Activated CD4-positive, alpha-beta T cell treated with anti-CD3 and anti-CD28 coated beads, Interleukin-2, amount 50 U/mL, for 4 hours (primary cell): ENCODE measurements around the gene C1QL1.
A peak's percentile ranks its signal among the peaks of the same experiment; 100 is the strongest.

Experiments
- DNase-seq, 2 experiments: peaks; one replicate each; pipeline ENCODE4 v3.0.0-alpha.2; 2020

The C1QL1 gene

DNA sequence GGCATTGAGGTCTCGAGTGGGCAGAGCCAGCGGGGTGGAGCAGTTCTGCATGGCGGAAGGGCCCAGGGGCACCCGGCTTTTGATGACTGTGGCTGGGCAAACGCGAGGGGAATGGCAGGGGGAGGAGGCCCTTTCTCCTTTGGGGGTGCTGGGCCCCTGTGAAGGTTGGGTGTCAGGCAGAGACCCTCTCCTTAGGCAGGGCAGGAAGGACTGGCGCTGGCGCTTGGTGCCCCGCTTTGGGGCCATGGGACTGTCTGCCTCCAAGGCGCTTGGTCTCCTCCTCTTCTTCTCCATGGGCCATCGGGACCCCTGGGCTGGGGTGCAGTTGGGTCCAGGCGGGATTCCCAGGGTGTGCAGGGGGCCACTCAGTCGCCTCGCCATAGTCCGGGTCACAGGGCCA is 40.0 kb downstream of the C1QL1 start:
- DNase-seq = no peak

DNA sequence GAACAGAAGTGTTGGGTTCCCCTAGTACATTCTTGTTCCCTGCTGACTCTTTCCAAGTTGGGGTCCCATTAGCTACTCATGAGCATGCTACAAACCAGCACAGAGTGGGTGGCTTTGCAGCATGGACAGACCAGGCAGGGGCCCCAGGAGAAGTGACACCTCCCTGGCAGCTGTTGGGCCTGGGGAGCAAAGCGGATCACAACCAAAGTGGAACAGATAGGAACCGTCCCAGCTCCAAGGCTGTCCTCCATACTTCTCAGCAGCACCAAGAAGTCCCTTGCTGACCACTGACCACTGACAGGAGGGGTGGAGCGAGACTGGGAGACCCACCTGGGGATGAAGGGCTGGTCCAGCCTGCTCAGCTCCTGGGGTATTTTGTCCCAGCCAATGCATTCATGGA is 40.4 kb downstream of the C1QL1 start:
- DNase-seq = no peak

DNA sequence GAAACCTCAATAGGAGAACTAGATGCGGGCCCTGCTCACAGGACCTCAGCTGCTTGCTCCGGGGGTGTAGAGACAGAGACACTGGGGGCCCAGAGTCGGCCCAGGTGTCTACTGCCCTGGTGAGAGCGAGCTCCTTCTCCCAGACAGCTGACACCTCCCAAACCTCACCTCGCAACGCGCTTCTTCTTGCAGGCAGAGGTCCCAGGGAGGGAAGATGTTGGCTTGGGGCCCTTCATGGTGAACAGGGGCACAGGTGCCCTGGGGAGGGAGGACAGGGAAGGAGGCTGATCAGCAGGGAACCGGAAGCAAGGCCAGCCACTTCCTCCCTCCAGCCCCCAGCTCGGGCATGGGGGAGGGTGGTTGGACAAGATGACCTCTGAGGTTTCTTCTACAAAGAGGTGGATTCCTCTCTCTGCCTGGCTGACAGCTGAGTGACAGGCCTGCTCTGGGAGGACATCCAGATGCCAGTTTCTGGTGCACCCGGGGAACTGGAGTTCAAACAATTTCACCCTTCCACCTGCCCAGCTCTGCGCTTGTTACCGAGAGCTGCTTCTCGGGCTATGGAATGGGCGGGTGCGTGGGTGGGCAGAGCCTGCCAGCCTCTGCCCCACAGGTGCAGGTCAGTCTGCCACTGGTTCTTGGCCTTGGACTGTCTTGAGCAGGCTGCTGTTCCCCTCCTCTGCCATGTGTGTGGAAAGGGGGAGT is 41.1 kb downstream of the C1QL1 start:
- DNase-seq = no peak

DNA sequence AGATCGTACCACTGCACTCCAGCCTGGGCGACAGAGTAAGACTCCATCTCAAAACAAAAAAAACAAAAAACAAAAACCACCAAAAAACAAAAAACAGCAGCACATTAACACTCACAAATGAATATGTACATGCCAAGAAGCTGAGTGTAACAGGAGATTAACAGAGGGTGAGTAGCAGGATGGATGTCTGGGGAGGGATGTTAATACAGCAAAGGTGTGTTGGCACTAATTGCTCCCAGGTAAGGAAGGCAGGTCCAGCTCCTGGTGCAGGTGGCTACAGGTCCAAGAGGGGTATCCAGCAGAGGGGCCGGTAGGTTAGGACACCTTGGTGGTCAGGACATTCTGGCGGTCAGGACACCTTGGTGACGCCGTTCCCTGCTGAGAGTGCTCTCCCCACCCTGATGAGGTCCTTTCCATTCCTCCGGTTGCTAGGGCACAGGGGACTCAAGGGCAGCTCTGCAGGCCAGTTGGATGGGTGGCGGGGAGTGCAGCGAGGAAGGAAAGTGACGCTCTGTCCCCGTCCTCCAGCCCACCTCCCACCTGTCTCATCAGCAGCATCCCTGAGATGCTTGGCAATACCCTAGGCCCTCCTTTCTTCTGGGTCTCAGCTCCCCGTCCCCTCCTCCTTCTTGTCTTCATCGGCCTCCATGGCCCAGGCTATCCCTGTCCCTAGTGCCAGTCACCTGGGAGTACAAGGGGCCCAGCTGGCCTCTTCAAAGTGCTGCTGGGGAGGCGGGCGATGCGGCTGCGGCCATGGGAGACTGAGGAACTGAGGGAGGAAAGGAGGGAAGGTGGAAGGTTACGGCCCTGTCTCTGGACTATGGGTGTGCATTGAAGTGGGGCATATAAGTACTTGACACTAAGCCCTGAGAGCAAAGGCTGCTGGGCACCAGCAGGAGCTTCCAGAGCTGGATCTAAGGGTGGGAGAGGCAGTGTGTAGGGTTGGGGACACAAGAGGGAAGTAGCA is 42.1 kb downstream of the C1QL1 start:
- no peak for DNase-seq

DNA sequence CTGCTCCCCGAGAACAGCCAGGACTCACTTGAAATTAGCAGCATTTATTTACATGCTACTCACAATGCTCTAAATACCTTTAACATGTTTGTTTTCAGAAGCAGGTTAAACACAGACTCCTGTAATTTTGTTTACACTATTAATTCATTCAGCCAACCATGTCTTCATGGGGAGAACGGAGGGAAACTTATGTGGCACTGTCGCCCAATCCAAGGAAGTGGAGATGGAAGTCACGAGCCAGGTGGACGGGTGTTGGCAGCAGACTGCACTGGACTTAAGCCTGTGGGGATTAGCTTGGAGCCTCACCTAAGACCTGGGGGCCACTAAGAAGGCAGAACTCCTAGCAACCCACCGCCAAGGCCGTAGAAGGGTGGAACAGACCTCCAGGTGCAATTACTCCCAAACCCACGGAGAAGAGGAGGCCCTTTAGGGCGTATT is 44.0 kb downstream of the C1QL1 start:
- no peak for DNase-seq

DNA sequence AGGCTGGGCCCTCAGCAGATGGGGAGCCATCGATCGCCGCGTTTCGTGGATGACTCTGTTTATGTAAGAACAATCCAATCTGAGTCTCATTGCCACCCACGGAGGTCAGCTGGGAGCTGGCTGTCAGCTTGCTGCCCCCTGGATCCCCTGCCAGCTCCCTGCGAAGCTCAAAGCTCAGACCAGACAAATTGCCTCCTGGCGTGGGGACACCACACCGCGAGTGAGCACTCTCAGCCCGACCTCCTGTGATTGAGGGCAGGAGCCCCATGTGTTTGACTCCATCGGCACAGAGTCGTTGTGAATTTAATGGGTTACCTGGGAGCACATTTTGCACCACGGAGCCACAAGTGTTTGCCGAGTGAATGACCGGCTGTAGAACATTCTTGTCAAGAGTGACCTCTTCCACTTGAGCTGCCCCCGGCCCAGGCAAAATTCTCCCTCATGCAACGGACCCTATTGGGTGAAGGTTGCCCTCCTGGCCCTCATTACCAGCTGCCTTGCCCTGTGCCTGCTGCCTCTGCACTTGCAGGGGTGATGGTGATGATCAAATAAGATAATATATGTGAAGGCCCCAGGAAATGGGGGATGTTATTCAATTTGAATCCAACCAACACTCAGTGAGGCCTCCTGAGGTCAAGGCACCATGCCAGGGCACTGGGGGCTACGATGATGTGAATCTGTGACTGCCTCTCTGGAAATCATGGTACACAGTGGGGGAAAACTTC is 45.2 kb downstream of the C1QL1 start:
- no peak for DNase-seq

DNA sequence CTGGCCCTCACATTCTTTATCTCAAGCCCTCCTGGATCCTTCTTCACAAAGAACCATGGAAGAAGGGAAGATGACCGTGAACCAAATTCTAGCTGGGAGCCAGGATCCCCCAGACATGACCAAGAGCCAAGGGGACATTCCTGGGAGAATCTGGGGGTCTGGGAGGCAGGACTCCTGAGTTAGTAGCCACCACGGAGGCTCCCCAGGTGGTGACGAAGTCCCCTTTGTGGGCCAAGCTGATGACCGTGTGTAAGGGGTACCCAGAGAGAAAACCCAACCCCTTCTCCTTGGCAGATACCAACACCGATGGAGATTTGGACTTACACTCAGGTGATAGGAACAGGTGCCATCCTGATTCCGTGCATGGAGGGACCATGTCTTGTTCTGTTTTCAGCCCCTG is 46.0 kb downstream of the C1QL1 start:
- no peak for DNase-seq

DNA sequence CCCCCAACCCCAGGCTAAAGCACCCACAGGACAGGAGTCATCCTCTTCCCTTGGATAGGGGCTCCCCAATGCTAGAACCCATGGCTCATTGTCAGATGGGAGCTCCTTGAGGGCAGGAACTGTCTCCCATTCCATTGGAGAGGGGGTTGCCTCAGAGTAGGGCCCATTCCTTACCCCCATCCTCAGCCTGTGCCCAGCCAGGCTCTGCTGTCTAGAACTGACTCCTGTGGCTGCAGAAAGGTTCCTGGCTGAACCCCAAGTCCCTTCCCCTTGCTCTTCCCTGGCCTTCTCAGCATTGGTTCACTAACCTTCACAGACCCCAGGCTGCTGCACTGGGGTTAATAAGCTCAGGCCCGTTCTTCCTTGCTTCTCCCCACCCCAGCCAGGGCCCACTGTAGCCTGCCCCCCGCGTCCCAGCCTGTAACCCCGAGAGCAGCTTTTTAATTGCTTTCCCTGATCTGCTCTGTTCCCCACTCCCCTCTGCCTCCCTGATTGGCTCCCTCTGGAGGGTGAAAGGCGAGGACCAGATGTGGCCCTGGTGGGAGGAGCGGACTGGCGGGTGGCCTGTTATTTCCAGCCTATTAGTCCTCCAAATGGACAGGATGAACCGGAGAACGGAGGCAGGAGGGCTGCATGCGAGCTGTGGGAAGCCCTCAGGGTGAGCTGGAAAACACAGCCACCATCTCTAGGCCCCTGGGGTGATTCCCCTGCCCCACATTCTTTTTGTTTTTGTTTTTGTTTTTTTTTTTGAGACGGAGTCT is 46.8 kb downstream of the C1QL1 start:
- no peak for DNase-seq

DNA sequence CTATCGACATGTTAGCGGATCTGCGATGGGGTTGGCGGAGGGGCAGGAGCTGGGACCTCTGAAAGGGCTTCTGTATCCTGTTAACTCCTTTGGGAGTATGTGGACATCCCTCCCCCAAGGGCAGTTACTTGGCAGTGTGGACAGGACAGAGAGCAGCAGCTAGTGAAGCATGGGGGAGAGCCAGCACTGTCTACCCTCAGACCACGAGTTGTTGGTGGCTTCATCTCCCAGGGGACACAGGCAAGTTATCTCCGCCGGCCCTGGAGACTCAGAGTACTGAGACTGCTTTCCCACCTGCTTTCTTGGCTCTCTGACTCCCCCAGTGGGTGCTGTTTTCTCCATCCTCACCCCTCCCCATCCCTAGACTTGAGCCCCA is 47.5 kb downstream of the C1QL1 start:
- no peak for DNase-seq

DNA sequence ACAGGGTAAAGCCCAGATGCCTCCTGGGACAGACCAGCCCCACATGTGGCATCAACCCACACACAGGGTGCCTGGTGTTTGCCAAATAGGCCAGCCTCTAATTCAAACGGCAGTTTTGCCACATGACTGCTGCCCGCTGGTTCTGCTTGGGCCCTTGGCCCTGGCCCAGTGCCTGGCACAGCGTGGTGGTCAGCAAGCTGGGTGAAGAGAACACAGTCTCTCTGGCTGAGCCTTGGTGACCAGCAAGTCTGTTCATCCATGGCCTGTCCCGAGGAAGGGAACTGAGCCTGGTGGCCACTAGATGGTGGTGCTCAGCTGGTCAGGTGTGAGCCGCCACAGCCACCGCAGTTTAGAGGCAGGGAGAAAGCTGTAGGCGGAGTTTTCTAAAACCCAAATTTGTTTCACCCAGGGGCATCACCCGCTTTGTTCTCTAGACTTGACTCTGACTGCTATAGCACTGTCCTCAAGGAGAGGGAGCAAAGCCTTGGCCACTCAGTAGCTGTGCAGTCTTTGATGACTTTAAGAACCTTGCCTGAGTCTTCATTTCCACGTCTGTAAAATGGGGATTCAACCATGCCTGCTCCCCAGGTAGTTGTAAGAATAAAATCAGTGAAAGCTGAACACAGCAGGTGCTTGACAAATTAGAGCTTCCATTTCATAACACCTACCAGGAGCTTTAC is 48.1 kb downstream of the C1QL1 start:
- DNase-seq = peak; percentile 48 to 51

DNA sequence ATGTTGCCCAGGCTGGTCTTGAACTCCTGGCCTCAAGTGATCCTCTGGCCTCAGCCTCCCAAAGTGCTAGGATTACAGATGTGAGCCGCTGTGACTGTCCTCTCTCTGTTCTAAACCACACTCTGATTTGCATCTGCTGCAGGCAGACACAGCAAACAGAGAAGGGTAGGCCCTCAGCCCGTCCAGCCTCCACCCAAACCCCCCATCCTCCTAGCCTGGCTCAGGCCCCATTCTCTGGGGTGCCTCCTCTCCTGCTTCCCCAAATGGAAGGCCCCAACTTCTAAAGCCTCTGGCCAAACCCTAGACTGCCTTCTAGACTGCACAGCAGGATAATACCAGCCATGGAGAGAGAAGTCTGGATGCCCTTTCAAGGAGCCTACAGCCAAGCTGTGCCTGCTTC is 48.7 kb downstream of the C1QL1 start:
- DNase-seq = no peak

DNA sequence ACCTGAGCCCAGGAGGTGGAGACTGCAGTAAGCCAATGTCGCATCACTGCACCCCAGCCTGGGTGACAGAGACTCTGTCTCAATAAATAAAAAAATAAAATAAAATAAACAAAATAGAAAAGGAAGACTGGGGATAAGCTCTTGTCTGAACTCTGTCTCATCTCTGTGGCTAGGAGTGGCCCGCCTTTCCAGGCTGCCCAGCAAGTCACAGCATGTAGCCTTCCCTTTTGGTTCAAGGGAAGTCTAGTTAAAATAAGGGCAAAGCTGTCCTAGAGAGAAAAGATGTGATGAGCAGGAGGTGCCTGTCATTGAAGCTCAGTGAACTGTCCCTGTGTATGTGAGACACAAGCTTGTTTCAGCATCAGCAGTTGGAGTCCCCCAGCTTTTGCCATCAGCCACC is 50.1 kb downstream of the C1QL1 start:
- no peak for DNase-seq

DNA sequence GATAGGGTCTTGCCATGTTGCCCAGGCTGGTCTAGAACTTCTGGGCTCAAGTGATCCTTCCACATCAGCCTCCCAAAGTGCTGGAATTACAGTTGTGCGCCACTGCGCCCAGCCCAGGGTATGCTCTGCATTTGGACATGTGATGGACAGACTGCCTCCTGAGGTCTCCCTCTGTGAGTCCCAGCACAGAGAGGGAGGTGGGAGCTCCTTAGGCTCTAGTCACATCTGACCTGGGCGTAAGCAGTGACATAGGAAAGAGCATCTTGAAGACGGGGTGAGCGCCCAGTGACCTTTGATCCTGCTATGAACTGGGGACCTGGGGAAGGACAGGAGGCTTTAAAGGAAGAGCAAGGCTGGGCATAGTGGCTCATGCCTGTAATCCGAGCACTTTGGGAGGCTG is 50.6 kb downstream of the C1QL1 start:
- DNase-seq = no peak

DNA sequence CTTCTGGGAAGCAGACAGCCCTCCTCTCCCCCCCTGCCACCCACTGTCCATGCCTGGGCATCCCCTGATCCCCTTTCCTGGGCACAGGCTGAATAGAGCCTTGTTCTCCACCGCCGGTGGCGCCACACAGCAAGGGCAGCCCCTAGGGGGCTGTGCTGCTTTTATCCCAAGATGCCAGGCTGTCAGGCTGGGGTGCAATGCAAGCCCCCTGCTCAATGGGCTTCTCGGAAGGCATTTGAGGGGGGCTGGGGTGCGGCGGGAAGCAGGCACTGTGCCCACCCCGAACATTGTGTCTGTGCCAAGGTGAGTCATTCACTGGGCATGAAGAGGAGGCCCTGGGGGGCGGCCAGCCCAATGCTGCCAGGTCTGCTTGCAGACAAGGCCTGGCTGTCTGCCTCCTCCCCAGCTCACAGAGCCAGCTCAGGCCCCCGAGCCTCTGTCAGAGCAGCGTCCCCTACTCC is 51.3 kb downstream of the C1QL1 start:
- DNase-seq = no peak

DNA sequence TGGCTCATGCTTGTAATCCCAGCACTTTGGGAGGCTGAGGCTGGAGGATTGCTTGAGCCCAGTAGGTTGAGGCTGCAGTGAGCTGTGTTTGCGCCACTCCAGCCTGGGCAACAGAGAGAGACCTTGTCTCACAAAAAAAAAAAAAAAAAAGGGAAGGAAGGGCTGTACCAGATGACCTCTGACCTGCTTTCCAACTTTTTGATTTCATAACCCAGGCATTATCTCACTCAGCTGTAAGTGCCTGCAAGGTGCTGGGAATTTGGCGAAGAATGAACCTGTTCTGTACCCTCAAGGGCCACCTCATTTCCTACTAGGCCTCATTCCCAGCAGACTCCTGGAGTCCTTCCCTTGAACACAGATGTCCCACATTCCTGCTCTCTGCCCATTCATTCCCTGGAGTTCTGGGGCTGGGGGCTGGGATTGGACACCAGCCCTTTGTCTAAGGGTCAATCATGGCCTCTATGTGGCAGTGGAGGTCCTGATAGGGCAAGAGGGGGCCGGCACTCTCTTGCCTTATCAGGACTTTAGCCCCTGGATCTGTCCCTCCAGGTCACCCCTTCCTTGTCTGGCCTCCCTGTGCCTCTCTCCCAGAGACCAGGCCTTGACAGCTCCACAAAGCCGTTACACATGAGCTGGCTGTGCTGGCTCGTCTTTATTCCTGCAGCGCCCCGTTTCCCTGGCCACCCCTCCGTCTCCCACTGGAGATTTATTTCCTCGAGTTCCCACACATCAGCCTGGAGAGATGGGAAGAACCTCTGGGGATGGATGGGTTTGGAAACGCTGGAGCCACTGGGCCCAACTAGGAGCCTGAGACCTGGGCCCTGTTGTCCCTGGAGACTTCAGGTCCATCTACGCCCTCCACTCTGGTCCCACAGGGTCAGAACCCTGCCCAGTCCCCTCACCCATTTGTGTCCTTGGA is 52.0 kb downstream of the C1QL1 start:
- DNase-seq = no peak

DNA sequence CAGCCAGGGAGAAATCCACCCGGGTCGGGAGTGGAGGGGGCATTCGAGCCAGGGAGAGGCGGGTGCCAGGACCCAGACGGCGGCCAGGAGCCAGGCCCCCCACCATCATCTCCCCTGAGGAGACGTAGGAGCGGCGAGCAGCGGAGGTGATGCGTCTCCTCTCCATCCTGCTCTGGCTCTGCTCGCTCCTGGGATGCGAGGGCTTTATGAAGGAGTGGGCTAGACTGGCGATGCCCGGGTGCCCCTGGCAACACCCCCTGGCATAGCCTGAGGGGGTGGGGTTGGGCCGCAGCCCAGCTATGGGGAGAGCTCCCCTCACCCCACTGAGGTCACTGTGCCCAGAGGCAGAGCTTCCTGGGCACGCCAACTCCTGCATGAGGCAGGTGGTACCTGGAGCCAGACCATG is 52.8 kb downstream of the C1QL1 start, which contains the start of gene GFAP:
Gene GFAP, minus strand, starts transcription at position 180 of the 406 bp plus-strand sequence. Its CDS starts 14 bp downstream, at position 166.
- DNase-seq = no peak

DNA sequence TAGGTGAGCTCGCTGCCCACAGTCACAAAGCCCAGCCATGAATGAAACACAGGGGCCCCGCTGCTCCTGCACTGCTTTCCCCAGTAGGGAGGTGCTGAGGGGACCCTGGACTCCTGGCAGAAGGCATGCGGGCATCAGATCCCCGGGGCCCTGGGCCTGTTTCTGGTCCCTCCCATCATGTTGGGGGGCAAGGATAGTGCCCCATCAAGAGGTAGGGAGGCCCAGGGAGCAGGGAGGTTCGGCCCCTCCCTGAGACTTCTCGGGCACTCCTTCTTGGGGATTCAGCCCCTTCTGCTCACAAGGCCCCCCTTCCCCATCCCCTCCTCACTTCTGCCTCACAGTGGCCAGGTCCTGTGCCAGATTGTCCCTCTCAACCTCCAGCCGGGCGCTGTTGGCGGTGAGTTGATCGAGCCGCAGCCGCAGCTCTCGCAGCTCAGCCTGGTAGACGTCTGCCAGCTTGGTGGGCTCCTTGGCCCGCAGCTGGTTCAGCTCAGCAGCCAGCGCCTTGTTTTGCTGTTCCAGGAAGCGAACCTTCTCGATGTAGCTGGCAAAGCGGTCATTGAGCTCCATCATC is 53.3 kb downstream of the C1QL1 start:
- DNase-seq = no peak

DNA sequence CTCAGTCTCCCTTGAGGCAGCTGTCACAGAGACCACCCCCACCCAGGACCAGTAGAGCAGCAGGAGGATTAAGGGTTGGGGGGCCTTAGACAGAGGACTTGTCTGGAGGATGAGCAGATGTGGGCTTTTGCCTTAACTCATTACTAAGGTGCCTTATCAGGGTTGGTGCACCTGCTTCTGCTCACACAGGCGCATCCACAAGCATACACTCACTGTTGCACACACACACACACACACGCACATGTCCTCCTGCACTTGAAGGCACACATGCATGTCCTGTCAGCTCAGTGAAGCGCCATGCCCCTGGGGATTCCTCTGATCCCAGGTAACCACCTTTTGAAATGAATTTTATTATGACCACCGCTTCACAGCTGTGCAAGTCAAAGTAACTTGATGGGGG is 54.0 kb downstream of the C1QL1 start:
- DNase-seq = no peak

DNA sequence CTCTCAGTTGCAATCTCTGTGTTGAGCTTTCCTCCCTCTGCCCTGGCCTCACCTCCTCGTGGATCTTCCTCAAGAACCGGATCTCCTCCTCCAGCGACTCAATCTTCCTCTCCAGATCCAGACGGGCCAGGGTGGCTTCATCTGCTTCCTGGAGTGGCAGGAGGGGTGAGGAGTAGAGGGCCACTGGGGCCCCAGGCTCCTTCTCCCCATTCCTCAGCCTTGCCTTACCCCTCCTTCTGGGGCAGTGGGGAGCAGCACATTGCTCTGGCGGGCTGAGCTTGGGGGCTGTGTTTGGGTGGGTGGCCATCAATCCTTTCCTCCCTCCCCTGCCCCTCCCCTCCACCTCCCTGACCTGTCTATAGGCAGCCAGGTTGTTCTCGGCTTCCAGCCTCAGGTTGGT is 54.4 kb downstream of the C1QL1 start:
- no peak for DNase-seq

DNA sequence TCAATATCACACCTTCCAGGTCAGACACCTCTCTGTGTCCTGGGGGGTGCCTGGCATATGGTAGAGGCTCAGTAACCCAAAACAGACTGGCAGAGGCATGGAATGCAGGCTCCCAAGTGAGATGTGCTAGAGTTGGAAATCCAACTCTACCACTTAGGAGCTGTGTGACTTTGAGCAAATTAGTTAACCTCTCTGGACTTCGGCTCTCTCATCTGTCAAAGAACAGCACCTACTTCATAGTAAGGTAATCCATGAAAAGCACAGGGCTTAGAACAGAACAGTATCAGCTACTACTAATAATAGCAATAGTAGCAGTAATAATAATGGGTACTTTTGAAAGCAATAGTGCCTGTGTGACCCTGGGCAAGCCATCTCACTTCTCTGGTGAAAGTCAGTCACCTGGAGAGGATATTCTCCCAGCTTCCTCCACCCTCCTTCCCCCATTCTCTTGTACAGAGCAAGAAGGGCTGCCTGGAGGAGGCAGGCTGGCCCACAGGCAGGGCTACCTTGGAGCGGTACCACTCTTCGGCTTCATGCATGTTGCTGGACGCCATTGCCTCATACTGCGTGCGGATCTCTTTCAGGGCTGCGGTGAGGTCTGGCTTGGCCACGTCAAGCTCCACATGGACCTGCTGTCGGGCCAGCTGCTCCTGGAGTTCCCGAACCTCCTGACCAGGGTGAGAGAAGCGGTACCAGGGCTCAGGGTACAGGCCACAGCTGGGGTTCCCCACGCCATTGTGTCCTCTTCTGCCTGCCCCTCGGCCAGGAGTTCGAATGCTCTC is 55.1 kb downstream of the C1QL1 start:
- DNase-seq = no peak
